T-helper 1 cell treated with Interleukin-12 subunit alpha and Interleukin-12 subunit beta and Interleukin-4 antibody, amounts not matched to agents 30 μg/mL and 1 μg/mL, for 36 hours (primary cell): ENCODE measurements around the gene TRIM75.
"Not testable (repeated sequence)": the region's sequence is repeated elsewhere in the genome, so short reads cannot be mapped to it uniquely, and the experiment has no call there.

Experiments used
- H3K27ac Mint-ChIP-seq: one replicate; pipeline ENCODE4 v1.8.0; 2021; ENCODE audit warnings: mild to moderate bottlenecking, mixed read lengths
- H3K27me3 Mint-ChIP-seq: one replicate; pipeline ENCODE4 v1.8.0; 2021; ENCODE audit warnings: low read depth, mixed read lengths
- H3K36me3 Mint-ChIP-seq: one replicate; pipeline ENCODE4 v1.8.0; 2021; ENCODE audit warnings: low read depth, mixed read lengths
- H3K4me1 Mint-ChIP-seq: one replicate; pipeline ENCODE4 v1.8.0; 2021; ENCODE audit warnings: low read depth, mixed read lengths
- H3K4me3 Mint-ChIP-seq: one replicate; pipeline ENCODE4 v1.8.0; 2021; ENCODE audit warnings: mild to moderate bottlenecking, moderate library complexity, mixed read lengths
- H3K9me3 Mint-ChIP-seq: one replicate; pipeline ENCODE4 v1.8.0; 2021; ENCODE audit warnings: mixed read lengths

The TRIM75 gene

DNA sequence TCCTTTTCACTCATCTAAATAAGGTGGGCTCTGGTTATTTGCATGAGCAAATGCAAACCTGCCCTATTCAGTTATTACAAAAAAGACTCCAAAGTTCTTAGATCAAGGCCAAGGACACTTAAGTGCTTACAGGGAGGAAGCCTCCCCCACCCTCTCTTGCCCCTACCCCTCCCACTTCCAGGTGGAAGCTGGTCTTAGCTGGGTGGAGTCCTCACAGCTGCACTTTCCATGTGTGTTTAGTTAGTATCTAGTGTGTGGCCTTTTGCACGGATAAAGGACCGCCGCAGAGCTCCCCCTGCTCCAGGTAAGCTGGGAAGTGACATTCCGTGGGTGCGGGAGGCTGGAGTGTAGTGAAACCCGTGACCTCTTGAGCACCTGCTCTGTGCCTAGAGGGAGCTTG lies at the start of gene TRIM75:
TSS of gene TRIM75 (plus strand) at position 222 of the 400 bp plus-strand sequence. CDS start 5,282 bp downstream, outside the sequence.
- no peak within 1 kb of the TSS for H3K27ac Mint-ChIP-seq
- H3K4me1 Mint-ChIP-seq: no peaks in the 10 kb centered on the region
- no peak within 1 kb of the TSS for H3K4me3 Mint-ChIP-seq
- H3K27me3 Mint-ChIP-seq: no peaks in the 10 kb centered on the region
- no peaks in the 10 kb centered on the region for H3K9me3 Mint-ChIP-seq
- H3K36me3 Mint-ChIP-seq: no peaks in the 10 kb centered on the region

DNA sequence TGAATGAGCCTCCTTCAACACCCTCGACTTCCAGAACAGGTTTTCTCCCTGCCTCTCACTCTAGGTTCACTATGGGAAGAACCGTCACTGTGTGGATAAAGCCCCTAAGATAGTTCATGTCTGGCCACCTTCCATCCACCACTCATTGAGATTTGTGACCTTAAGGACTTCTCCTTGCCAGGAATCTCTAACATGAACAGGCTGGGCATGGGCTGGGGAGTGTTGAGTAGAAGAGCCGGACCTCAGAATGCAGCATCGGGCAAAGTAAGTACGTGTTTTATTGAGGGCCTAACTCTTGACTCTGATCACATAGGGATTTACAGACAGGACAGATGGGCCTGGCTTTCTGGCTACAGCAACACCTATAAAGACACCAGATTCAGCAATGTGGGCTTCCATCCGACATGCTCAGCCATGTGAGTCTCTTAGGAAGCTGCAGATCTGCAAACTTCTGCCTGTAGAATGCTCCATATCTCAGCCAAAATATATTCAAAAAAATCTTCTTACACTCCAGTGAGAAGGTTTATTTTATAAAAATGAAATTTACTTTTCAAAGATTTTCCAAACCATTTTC lies 48.2 kb upstream of the TRIM75 start:
- H3K4me1 Mint-ChIP-seq: peaks cover 14% of the 10 kb centered on the region
- no peak overlapping the region for H3K27ac Mint-ChIP-seq
- no peaks in the 10 kb centered on the region for H3K9me3 Mint-ChIP-seq
- no peak overlapping the region for H3K4me3 Mint-ChIP-seq
- H3K27me3 Mint-ChIP-seq: peaks cover 53% of the 10 kb centered on the region
- no peaks in the 10 kb centered on the region for H3K36me3 Mint-ChIP-seq

DNA sequence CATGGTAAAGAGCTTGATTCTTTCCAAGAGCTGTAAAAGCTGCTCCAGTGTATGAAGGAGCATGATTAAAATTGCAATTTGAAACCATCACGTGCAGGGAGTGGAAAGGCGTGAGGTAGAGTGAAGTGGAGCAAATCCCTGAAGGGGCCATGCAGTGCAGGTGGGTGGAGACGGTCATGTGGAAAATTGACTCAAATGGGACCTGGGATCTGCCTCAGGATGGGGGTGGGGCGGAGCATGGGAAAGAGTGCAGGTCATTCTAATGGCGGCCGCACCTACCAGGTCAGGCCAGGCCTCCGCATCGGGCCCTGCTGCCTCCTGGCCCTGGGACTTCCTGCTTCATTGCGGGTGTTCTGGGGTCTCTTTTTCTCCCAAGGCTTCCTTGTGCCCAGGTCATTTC lies 47.2 kb upstream of the TRIM75 start:
- no peak overlapping the region for H3K4me3 Mint-ChIP-seq
- H3K27ac Mint-ChIP-seq: peak overlapping the region; percentile 8
- no peaks in the 10 kb centered on the region for H3K9me3 Mint-ChIP-seq
- peaks cover 14% of the 10 kb centered on the region for H3K4me1 Mint-ChIP-seq
- peaks cover 53% of the 10 kb centered on the region for H3K27me3 Mint-ChIP-seq
- no peaks in the 10 kb centered on the region for H3K36me3 Mint-ChIP-seq

DNA sequence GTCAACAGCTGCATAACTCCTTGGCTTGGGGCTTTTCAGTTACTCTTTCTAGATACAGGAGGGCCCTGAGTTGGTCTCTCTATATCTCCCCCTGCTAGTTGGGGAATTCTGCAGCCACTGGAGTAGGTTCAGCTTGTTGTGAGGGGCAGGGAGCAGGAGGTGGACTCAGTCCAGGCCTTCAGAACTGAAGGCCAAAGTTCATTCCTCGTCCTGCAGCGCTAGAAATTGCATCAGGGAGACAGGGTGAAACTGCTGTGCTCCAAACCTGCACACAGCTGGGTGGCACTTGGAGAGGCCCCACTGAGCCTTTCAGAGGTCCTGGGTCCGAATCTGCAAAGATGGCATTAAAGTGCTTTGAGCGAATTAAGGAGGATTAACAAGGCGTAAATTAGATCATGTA lies 46.8 kb upstream of the TRIM75 start:
- Mint-ChIP-seq H3K36me3 (no peaks in the 10 kb centered on the region), H3K27me3 (peaks cover 50% of the 10 kb centered on the region), H3K9me3 (no peaks in the 10 kb centered on the region), H3K4me1 (peaks cover 14% of the 10 kb centered on the region), H3K27ac (no peak overlapping the region), H3K4me3 (no peak overlapping the region)

DNA sequence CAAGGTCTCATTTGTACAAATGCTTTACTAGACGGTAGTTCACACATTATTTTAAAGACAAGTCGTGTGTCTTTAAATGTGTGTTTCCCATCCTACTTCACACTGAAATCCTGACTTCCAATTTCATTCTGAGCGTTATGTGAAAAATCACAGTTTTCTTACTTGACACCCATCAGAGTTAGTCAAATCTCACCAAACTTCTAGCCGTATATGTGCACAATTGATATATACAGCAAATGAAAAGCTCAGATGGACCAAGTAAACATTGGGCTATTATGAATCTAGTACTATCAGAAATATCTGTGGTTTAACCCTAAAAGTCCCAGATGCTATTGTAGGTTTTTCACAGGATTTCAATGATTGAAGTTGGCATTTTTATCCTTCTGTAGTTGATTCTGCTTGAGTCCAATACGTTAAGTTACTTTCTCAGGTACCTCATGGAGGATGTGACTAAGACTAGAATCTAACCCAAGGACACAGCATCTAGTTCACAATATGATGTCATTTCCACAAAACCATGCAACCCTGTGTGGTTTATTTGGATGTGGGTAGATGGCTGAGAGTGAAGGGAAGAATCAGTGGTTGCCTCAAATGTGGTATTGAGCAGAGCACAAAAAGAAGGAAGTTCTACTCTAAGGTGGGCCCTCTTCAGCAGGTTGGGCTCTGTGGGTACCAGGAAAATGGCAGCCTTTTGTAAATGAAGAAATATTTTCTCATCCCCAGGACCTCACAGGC lies 44.0 kb upstream of the TRIM75 start:
- Mint-ChIP-seq H3K9me3 (no peaks in the 10 kb centered on the region), H3K4me1 (peaks cover 14% of the 10 kb centered on the region), H3K36me3 (no peaks in the 10 kb centered on the region), H3K4me3 (no peak overlapping the region), H3K27me3 (peaks cover 62% of the 10 kb centered on the region), H3K27ac (peak overlapping the region; percentile 49)

DNA sequence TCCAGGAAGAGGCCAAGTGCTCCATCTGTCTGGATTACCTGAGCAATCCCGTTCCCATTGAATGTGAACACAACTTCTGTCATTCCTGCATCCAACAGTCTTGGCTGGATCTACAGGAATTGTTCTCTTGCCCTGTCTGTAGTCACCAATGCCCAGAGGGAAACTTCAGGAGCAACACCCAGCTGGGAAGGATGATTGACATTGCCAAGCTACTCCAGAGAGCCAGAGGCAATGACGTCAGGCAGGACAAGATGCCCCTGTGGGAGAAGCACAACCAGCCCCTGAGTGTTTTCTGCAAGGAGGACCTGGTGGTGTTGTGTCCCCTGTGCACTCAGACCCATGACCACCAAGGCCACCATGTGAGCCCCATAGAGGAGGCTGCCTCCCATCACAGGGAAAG lies 43.2 kb upstream of the TRIM75 start:
- H3K4me1 Mint-ChIP-seq: peaks cover 14% of the 10 kb centered on the region
- no peaks in the 10 kb centered on the region for H3K36me3 Mint-ChIP-seq
- peaks cover 60% of the 10 kb centered on the region for H3K27me3 Mint-ChIP-seq
- no peak overlapping the region for H3K4me3 Mint-ChIP-seq
- no peaks in the 10 kb centered on the region for H3K9me3 Mint-ChIP-seq
- H3K27ac Mint-ChIP-seq: no peak overlapping the region

DNA sequence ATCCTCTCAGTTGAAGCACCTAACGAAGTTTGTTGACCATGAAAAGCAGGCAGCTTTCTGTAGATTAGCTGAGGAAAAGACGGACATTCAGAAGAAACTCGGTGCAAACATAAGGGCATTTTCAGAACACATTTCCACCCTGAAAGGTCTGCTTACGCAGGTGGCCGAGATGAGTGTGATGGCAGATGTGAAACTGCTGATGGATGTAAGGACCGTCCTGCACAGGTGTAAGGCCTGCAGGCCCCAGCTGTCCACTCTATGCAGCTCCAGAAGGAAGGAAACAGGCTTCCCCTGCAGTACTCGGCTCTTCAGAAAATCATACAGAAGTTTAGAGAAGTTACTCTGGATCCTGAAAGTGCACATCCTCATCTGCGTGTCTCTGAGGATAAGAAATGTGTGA lies 42.7 kb upstream of the TRIM75 start:
- no peak overlapping the region for H3K4me3 Mint-ChIP-seq
- H3K27ac Mint-ChIP-seq: no peak overlapping the region
- peaks cover 14% of the 10 kb centered on the region for H3K4me1 Mint-ChIP-seq
- no peaks in the 10 kb centered on the region for H3K9me3 Mint-ChIP-seq
- H3K36me3 Mint-ChIP-seq: no peaks in the 10 kb centered on the region
- H3K27me3 Mint-ChIP-seq: peaks cover 60% of the 10 kb centered on the region

DNA sequence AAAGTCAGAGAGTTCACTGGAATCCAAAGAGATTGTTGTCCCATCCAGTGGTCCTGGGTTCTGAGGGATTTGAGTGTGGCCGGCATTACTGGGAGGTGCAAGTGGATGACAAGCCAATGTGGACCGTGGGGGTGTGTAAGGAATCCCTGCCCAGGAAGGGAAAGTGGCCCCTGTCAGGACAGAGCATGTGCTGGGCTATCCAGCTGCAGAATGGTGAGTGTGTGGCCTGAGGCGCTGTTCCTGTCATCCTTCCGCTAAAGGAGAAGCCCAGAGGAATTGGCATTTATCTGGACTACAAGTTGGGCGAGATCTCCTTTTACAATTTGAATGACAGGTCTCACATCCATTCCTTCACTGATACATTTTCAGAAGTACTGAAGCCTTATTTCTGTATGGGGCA lies 42.3 kb upstream of the TRIM75 start:
- Mint-ChIP-seq H3K36me3 (no peaks in the 10 kb centered on the region), H3K9me3 (no peaks in the 10 kb centered on the region), H3K27me3 (peaks cover 55% of the 10 kb centered on the region), H3K27ac (no peak overlapping the region), H3K4me3 (no peak overlapping the region), H3K4me1 (peaks cover 14% of the 10 kb centered on the region)

DNA sequence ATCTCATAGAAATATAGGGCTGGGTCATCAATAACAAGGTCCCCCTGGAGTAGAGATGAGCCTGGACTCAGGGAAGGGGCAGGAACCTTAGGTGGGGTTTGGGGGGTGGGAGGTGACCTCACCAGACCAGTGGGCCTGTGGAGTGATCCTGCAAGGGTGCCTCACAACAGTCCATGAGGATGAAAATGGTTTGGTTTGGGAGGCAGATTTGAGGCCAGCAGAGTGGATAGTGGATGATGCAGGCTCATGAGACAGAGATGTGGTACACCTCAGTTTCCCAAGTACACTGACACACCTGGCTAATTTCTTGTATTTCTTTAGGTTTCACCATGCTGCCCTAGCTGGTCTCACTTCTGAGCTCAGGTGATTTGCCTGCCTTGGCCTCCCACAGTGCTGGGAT lies 40.0 kb upstream of the TRIM75 start:
- H3K36me3 Mint-ChIP-seq: no peaks in the 10 kb centered on the region
- H3K27me3 Mint-ChIP-seq: peaks cover 47% of the 10 kb centered on the region
- no peak overlapping the region for H3K4me3 Mint-ChIP-seq
- no peaks in the 10 kb centered on the region for H3K9me3 Mint-ChIP-seq
- peaks cover 14% of the 10 kb centered on the region for H3K4me1 Mint-ChIP-seq
- H3K27ac Mint-ChIP-seq: no peak overlapping the region

DNA sequence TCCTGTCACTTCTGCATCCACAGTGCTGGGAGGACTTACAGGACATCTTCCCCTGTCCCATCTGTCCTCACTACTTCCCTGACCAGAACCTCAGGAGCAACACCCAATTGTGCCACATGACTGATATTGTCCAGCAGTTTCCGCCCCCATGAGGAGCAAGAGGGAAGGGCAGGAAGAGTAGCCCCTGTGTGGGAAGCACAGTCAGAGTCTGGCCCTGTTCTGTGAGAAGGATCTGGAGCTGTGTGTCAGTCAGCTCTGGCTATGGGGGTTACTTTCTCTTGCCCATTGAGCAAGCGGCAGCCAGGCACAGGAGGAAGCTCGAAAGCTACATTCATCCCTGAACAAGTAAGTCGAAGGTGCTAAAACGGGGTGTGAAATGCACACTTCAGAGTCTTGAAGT lies 36.7 kb upstream of the TRIM75 start:
- H3K4me3 Mint-ChIP-seq: no peak overlapping the region
- no peak overlapping the region for H3K27ac Mint-ChIP-seq
- H3K27me3 Mint-ChIP-seq: peaks cover 26% of the 10 kb centered on the region
- H3K9me3 Mint-ChIP-seq: no peaks in the 10 kb centered on the region
- H3K36me3 Mint-ChIP-seq: no peaks in the 10 kb centered on the region
- no peaks in the 10 kb centered on the region for H3K4me1 Mint-ChIP-seq

DNA sequence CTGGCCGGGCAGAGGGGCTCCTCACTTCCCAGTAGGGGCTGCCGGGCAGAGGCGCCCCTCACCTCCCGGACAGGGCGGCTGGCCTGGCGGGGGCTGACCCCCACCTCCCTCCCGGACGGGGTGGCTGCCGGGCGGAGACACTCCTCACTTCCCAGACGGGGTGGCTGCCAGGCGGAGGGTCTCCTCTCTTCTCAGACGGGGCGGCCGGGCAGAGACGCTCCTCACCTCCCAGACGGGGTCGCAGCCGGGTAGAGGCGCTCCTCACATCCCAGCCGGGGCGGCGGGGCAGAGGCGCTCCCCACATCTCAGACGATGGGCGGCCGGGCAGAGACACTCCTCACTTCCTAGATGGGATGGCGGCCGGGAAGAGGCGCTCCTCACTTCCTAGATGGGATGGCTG lies 33.7 kb upstream of the TRIM75 start:
- not testable (repeated sequence) for H3K4me3 Mint-ChIP-seq, H3K27ac Mint-ChIP-seq, H3K9me3 Mint-ChIP-seq, H3K4me1 Mint-ChIP-seq, H3K36me3 Mint-ChIP-seq
- peaks cover 21% of the 10 kb centered on the region for H3K27me3 Mint-ChIP-seq

DNA sequence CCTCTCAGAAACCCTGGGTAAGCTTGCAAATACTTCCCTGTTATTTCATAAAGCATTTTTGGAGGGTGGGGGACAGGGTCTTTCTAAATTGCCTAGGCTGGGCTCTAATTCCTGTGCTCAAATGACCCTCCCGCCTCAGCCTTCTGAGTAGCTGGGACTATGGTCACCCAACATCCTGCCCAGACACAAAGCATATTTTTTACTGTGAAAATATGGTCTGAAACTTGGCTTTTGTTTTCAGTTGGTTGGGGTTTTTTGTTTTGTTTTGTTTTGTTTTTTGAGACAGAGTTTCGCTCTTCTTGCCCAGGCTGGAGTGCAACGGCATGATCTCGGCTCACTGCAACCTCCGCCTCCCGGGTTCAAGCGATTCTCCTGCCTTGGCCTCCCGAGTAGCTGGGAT lies 27.9 kb upstream of the TRIM75 start:
- not testable (repeated sequence) for H3K9me3 Mint-ChIP-seq, H3K4me1 Mint-ChIP-seq, H3K27ac Mint-ChIP-seq, H3K4me3 Mint-ChIP-seq, H3K36me3 Mint-ChIP-seq, H3K27me3 Mint-ChIP-seq

DNA sequence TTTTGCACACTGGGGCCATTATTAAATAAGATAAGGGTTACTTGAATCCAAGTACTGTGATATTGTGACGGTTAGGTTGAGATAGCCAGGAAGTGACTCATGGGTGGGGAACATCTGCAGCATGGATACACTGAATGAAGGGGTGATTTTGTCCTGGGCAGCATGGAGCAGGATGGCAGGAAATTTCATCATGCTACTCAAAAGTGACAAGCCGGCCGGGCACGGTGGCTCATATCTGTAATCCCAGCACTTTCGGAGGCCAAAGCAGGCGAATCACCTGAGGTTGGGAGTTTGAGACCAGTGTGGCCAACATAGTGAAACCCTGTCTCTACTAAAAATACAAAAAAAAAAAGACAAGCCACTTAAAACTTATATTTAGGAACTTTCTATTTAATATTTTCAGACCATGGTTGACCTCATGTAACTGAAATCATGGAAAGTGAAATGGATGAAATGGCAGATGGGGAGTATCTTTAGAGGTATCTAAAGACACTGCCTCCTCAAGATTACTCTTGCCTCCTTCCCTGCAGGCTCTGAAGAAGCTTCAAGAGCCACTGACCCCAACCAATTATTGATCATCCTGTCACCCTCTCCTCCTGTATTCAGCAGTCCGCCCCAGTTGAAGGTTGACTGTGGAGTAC lies 25.8 kb upstream of the TRIM75 start:
- Mint-ChIP-seq H3K4me1 (no peaks in the 10 kb centered on the region), H3K36me3 (no peaks in the 10 kb centered on the region), H3K9me3 (no peaks in the 10 kb centered on the region), H3K4me3 (no peak overlapping the region), H3K27me3 (peaks cover 7% of the 10 kb centered on the region), H3K27ac (no peak overlapping the region)

DNA sequence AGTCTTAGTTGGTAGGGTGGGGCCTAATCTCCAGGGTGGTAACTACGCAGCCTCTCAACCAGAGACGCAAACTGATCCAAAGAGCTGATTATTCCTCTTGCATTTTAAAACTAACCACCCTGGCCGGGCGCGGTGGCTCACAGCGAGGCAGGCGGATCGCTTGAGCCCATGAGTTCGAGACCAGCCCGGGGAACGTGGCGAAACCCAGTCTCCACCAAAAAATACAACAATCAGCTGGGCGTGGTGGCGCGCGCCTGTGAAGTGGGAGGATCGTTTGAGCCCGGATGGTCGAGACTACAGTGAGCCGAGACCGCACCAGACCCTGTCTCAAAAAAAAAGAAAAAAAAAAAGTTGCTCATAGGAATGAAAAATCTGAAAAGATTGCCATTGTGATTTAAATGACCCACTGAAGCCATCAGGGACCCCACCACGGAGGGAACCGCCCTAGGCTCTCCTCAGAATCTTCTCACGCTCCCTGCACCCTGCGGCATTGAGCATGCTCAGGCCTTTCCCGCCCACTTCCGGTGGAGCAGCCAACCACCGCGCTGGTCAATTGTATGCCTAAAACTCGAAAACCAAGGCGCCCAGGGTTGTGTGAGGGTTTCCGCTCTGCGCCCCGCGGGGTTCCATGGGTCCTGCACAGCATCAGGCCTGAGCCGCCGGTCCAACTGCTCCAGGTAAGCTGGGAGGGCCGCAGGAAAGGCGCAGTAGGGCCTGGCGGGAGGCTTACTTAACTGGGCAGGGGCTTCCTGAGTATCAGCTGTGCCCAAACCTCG lies 22.0 kb upstream of the TRIM75 start, which contains the start of gene TRIM60:
TSS of gene TRIM60 (plus strand) at position 564 of the 776 bp plus-strand sequence. CDS start 8,074 bp downstream, outside the sequence.
- Mint-ChIP-seq H3K27ac (no peak within 1 kb of the TSS), H3K9me3 (no peaks in the 10 kb centered on the region), H3K4me1 (no peaks in the 10 kb centered on the region), H3K36me3 (no peaks in the 10 kb centered on the region), H3K4me3 (no peak within 1 kb of the TSS), H3K27me3 (peaks cover 2% of the 10 kb centered on the region)
